Testis (tissue), 3 donors: ENCODE results near the gene B3GALT4. TPM values are rescaled to one million over a fixed set of nuclear protein-coding genes. Genes with fewer than 3 reads are reported as not detected.

Source experiments
- DNase-seq: peaks from one replicate; pipeline ENCODE4 v3.0.0-alpha.2; 2019
- H3K27ac ChIP-seq, 2 donors: fragments of 200-600 bp; sonication (generic); one replicate each; pipeline ENCODE4 v1.5.1; 2019
- H3K27me3 ChIP-seq: fragments of 200-600 bp; sonication (generic); one replicate; pipeline ENCODE4 v1.5.1; 2019
- H3K36me3 ChIP-seq: fragments of 200-600 bp; sonication (generic); one replicate; pipeline ENCODE4 v1.5.1; 2017; ENCODE audit warnings: low read depth; ENCODE audit errors: missing control alignments
- H3K4me1 ChIP-seq: fragments of 200-600 bp; sonication (generic); one replicate; pipeline ENCODE4 v1.5.1; 2019
- H3K4me3 ChIP-seq, 2 donors: fragments of 200-600 bp; sonication (generic); one replicate each; pipeline ENCODE4 v1.5.1; 2017 to 2019
- H3K9me3 ChIP-seq: fragments of 200-600 bp; sonication (generic); one replicate; pipeline ENCODE4 v1.5.1; 2017
- CTCF ChIP-seq, 3 experiments: fragments of 450-650 bp in 2 of 3; fragments of 200-600 bp in 1 of 3; sonication (generic) in 1 of 3; IDR thresholded peaks; one replicate each; pipeline ENCODE4 v1.5.1; 2016 to 2019; ENCODE audit warnings: antibody characterized with exemption in 3 of 3, mild to moderate bottlenecking in 2 of 3, moderate library complexity in 1 of 3
- POLR2A ChIP-seq: fragments of 450-650 bp; IDR thresholded peaks from one replicate; pipeline ENCODE4 v1.6.1; 2017; ENCODE audit warnings: antibody characterized with exemption, mild to moderate bottlenecking, moderate library complexity
- WGBS, 2 donors: methylation state at CpG; one replicate each; pipeline ENCODE4 v1.1.5; 2018; 5-methylcytosine and 5-hydroxymethylcytosine counted together
- intact Hi-C: fragments of 100-400 bp; cut with DNase I; formaldehyde crosslinking; loops from one replicate; pipeline ENCODE4 v1.15.1; 2023; ENCODE audit warnings: low total_unique reads
- polyA plus RNA-seq: library from polyadenylated mRNA; stranded (reverse); fragments of 350-450 nt; fragmentation: Illumina TruSeq; extraction: RNeasy Lipid Tissue Mini Kit (QIAGEN cat#74804); gene quantifications from one replicate; pipeline ENCODE4 v1.2.3, GENCODE V29; 2014; ENCODE audit warnings: low read depth, low replicate concordance; ENCODE audit not compliant: insufficient read depth
- total RNA-seq, 2 donors: library from RNA; depleted of rRNA; stranded (reverse); fragments of >200 nt; gene quantifications; one replicate each; pipeline ENCODE4 v1.2.3, GENCODE V29; 2016

The B3GALT4 gene
- total and polyA plus RNA-seq, 3 donors from 2014 or later: 18.0 to 55.4 (median 18.3) TPM

- H3K27ac ChIP-seq: peak overlapping the region; percentile 91 to 94
- intact Hi-C loops: no loop called here
- no peak overlapping the region for H3K4me3 ChIP-seq
- no peaks in the 10 kb centered on the region for H3K9me3 ChIP-seq
- 51 to 54% methylated on average over 5 to 12 of the region's 12 CpGs for WGBS, 2 donors
- no peak for TF ChIP-seq POLR2A
- H3K27me3 ChIP-seq: no peaks in the 10 kb centered on the region
- peaks cover 20% of the 10 kb centered on the region for H3K4me1 ChIP-seq
- no peaks in the 10 kb centered on the region for H3K36me3 ChIP-seq
- no peak for DNase-seq
Measured at GRCh38 chr6:33296797-33297405, 20.0 kb downstream of the B3GALT4 start.

GRCh38 chr6:33297406-33297955, 20.6 kb downstream of the B3GALT4 start:
- 19% methylated on average over 16 of the region's 16 CpGs; no CpG with 5 or more reads in 1 of the 2 donors for WGBS, 2 donors
- TF ChIP-seq CTCF (IDR thresholded peaks at IDR 0.05): no peak
- TF ChIP-seq POLR2A: no peak
- peaks cover 20% of the 10 kb centered on the region for H3K4me1 ChIP-seq
- no peaks in the 10 kb centered on the region for H3K27me3 ChIP-seq
- peak overlapping the region; percentile 91 to 94 for H3K27ac ChIP-seq
- no peaks in the 10 kb centered on the region for H3K9me3 ChIP-seq
- no peaks in the 10 kb centered on the region for H3K36me3 ChIP-seq
- intact Hi-C loops: no loop called here
- DNase-seq: peak; percentile 37
- peak overlapping the region; percentile 71 to 90 for H3K4me3 ChIP-seq

GRCh38 chr6:33297956-33298772, 21.2 kb downstream of the B3GALT4 start:
- Histone ChIP-seq H3K27me3 (no peaks in the 10 kb centered on the region), H3K4me1 (peaks cover 20% of the 10 kb centered on the region), H3K9me3 (no peaks in the 10 kb centered on the region), H3K4me3 (peak overlapping the region; percentile 71 to 90), H3K27ac (peak overlapping the region; percentile 91 to 94), H3K36me3 (no peaks in the 10 kb centered on the region)
- WGBS, 2 donors: 1% methylated on average over 32 to 42 of the region's 42 CpGs
- peak; percentile 86 for DNase-seq
- intact Hi-C loops: no loop called here
- TF ChIP-seq CTCF (IDR thresholded peaks at IDR 0.05) (no peak), POLR2A (no peak)

- Histone ChIP-seq H3K9me3 (no peaks in the 10 kb centered on the region), H3K4me3 (peak within 1 kb of the TSS; percentile 71 to 90), H3K27me3 (no peaks in the 10 kb centered on the region), H3K36me3 (no peaks in the 10 kb centered on the region), H3K4me1 (peaks cover 20% of the 10 kb centered on the region), H3K27ac (peak within 1 kb of the TSS; percentile 91 to 94)
- TF ChIP-seq CTCF (IDR thresholded peaks at IDR 0.05) (no peak), POLR2A (no peak)
- 0% methylated on average over 7 to 30 of the region's 34 CpGs for WGBS, 2 donors
- intact Hi-C loops: no loop called here
- peak; percentile 77 for DNase-seq
Measured at GRCh38 chr6:33298773-33299236, 21.9 kb downstream of the B3GALT4 start, which contains the start of gene RGL2. TSS of gene RGL2 (minus strand) at chr6:33298942. CDS start at chr6:33298610, 332 bp downstream.
